NB4 (cell line): ENCODE results near the gene SLBP.

Experiments
- DNase-seq: peaks from one replicate; pipeline ENCODE4 v3.0.0; 2010; ENCODE audit warnings: low read depth
- H3K4me3 ChIP-seq: one replicate; pipeline ENCODE4 v1.5.1; 2011; ENCODE audit warnings: mild to moderate bottlenecking, low read depth, low read length, moderate library complexity
- MYC ChIP-seq: IDR thresholded peaks from 2 replicates; pipeline ENCODE4 v1.6.1; 2011; ENCODE audit warnings: low read depth, low read length
- POLR2A ChIP-seq: IDR thresholded peaks from 2 replicates; pipeline ENCODE4 v1.6.1; 2011; ENCODE audit warnings: mild to moderate bottlenecking; ENCODE audit not compliant: insufficient read length; ENCODE audit errors: extremely low read depth
- TF ChIP-seq, protein P1 (sequence below): IDR thresholded peaks from 2 replicates; pipeline ENCODE4 v1.6.1; 2011; ENCODE audit warnings: low read depth, low read length
- TF ChIP-seq, protein P2 (sequence below): IDR thresholded peaks from one replicate; pipeline ENCODE4 v1.5.1; 2012; ENCODE audit warnings: low read depth, low read length

SLBP gene

DNA sequence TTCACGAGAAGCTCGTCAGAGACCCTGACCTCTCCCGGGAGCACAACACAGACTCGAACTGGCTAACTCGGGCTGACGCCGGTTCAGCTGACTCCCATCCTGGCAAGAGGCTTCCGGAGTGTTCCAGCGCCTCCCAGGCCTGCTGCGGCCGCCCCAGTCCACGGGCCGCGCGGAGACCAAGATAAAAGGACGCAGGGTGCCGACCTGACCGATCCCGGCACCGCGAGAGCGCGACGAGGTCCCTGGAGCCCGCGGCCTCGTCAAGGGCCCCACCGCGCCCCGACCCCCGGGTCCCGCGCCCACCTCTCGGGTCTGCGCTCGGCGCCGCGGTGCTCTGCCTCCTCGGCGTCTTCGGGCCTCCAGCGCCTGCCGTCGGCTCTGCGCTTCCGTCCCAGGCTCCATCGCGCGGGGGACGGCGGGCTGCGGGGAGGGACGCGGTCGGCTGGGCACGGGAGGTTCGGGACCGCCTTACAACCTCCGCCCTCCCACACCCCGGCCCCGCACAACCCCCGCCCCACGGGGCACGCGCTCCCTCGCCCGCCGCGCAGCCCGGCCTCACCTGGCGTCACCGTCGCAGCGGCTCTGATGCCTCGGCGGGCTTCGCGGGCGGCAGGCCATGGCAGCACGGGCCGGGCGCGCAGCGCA lies 426 bp downstream of the SLBP start:
- peak; percentile 69 for DNase-seq
- peak overlapping the region; percentile 100 for H3K4me3 ChIP-seq
- TF ChIP-seq, protein P1, sequence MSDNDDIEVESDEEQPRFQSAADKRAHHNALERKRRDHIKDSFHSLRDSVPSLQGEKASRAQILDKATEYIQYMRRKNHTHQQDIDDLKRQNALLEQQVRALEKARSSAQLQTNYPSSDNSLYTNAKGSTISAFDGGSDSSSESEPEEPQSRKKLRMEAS = 0 out of 2 replicates have a peak, but pooled peaks have one; percentile 61
- TF ChIP-seq POLR2A (no peak), MYC (peak; percentile 40; the same call in 1 of the 2 replicates)
- TF ChIP-seq, protein P2, sequence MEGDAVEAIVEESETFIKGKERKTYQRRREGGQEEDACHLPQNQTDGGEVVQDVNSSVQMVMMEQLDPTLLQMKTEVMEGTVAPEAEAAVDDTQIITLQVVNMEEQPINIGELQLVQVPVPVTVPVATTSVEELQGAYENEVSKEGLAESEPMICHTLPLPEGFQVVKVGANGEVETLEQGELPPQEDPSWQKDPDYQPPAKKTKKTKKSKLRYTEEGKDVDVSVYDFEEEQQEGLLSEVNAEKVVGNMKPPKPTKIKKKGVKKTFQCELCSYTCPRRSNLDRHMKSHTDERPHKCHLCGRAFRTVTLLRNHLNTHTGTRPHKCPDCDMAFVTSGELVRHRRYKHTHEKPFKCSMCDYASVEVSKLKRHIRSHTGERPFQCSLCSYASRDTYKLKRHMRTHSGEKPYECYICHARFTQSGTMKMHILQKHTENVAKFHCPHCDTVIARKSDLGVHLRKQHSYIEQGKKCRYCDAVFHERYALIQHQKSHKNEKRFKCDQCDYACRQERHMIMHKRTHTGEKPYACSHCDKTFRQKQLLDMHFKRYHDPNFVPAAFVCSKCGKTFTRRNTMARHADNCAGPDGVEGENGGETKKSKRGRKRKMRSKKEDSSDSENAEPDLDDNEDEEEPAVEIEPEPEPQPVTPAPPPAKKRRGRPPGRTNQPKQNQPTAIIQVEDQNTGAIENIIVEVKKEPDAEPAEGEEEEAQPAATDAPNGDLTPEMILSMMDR = no peak

DNA sequence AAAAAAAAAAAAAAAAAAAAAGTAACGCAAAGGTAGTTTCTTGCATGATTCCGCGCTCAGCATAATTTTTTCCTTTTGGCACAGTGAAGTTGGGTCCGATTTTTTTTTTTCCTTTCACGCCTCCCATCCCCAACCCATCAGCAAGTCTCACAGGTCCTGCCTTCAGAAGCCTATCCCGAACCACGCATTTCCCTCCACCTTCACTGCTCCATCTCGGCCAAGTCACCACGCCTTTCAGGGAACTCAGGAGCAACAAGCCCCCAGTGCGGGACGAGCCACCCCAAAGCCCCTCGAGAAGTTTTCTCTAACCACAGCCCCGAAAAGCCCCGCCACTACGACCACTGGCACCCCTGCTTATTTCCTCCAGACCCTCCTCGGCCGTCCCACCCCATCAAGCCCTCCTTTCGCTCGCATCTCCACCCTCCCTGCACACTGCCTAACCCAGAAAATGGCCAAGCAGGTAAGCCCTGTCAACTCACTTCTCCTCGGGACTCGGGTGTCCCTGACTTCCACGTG lies 1.0 kb downstream of the SLBP start:
- peak overlapping the region; percentile 100 for H3K4me3 ChIP-seq
- TF ChIP-seq, protein P2 = no peak
- TF ChIP-seq MYC (no peak), POLR2A (no peak)
- TF ChIP-seq, protein P1 = no peak; the same call in 1 of the 2 replicates
- peak; percentile 36 for DNase-seq

DNA sequence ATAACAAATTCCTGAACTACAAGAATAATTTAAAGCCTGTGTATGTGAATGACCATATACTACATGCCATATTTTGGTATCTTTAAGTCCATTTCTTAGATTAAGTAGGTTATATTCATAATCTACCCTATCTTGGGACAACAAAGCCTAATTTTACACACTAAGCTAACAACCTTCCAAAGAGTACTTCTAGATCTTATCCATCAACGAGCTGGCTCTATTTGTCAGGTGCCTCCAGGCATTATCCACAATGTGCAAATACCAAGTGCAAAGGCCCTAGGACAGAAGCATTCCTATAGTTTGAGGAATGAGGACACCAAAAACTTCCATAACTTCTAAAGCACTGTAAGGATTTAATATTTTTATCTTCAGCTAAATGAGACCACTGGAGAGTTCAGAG lies 3.5 kb downstream of the SLBP start:
- peak overlapping the region; percentile 45 for H3K4me3 ChIP-seq
- DNase-seq = no peak
- TF ChIP-seq, protein P1 = no peak
- TF ChIP-seq, protein P2 = no peak
- TF ChIP-seq POLR2A (no peak), MYC (no peak)

DNA sequence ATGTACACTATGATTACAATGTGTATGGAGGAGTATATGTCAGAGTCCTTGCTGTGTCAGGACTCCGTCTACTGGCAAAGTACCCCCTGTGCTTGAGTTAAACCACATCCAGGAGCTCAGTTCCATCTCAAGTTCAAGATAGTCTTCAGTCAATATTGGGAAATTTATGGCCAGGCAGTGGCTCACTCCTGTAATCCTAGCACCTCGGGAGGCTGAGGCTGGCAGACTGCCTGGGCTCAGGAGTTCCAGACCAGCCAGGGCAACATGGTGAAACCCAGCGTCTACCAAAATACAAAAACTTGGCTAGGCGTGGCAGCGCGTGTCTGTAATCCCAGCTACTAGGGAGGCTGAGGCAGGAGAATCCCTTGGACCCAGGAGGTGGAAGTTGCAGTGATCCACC lies 5.8 kb downstream of the SLBP start:
- DNase-seq = no peak
- H3K4me3 ChIP-seq = no peak overlapping the region
- TF ChIP-seq, protein P1 = no peak
- TF ChIP-seq MYC = no peak
- TF ChIP-seq, protein P2 = no peak
- no peak for TF ChIP-seq POLR2A

DNA sequence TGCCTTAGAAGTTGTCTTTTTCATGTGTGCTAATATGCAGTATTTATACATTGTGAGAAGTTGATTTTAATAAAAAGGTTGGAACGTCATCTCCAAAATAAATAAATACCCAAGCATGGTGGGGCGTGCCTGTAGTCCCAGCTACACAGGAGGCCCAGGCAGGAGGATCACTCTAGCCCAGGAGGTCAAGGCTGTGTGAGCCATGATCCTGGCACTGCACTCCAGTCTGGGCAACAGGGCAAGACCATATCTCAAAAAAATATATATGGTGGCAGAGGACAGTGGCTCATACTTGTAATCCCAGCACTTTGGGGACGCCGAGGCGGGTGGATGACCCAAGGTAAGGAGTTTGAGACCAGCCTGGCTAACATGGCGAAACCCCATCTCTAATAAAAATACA lies 6.4 kb downstream of the SLBP start:
- no peak overlapping the region for H3K4me3 ChIP-seq
- DNase-seq = no peak
- TF ChIP-seq, protein P2 = no peak
- TF ChIP-seq, protein P1 = no peak
- TF ChIP-seq POLR2A (no peak), MYC (no peak)
